PFSK-1 (cell line): Measurements from ENCODE around the gene ANKH.

ENCODE experiments used
- FOXP2 ChIP-seq: optimal IDR thresholded peaks from 2 replicates; pipeline ENCODE3; 2011; ENCODE audit warnings: borderline replicate concordance, control low read depth, inconsistent platforms; ENCODE audit not compliant: insufficient read depth; ENCODE audit errors: extremely low read length, extremely low read depth
- POLR2AphosphoS5 ChIP-seq: IDR thresholded peaks from 2 replicates; pipeline ENCODE4 v1.6.1; 2012; ENCODE audit warnings: low read depth, mild to moderate bottlenecking, control low read depth, low read length, moderate library complexity
- REST ChIP-seq, 2 experiments: IDR thresholded peaks; 2 replicates each; pipeline versions ENCODE4 v1.6.1 to v1.8.0; 2011 to 2012; ENCODE audit warnings: low read depth in 2 of 2, low read length in 2 of 2, control low read depth in 1 of 2, inconsistent platforms in 1 of 2, mild to moderate bottlenecking in 1 of 2, moderate library complexity in 1 of 2; ENCODE audit not compliant: insufficient read depth in 1 of 2
- SIN3A ChIP-seq: IDR thresholded peaks from 2 replicates; pipeline ENCODE4 v1.6.1; 2012; ENCODE audit warnings: mild to moderate bottlenecking, low read length, moderate library complexity, borderline replicate concordance; ENCODE audit not compliant: insufficient read depth
- TAF1 ChIP-seq: IDR thresholded peaks from 2 replicates; pipeline ENCODE4 v1.6.1; 2012; ENCODE audit warnings: low read length, control low read depth, borderline replicate concordance; ENCODE audit not compliant: insufficient read depth

GRCh38 chr5:14909369-14909768, 37.8 kb upstream of the ANKH start:
- TF ChIP-seq REST (IDR thresholded peaks at IDR 0.05; ENCODE audit: insufficient read depth in 1 of 2, low read depth in 2 of 2, low read length in 2 of 2) (no peak), TAF1 (no peak), POLR2AphosphoS5 (no peak), SIN3A (no peak), FOXP2 (no peak)
